ENCODE results near the gene FBRS.

The FBRS gene

DNA sequence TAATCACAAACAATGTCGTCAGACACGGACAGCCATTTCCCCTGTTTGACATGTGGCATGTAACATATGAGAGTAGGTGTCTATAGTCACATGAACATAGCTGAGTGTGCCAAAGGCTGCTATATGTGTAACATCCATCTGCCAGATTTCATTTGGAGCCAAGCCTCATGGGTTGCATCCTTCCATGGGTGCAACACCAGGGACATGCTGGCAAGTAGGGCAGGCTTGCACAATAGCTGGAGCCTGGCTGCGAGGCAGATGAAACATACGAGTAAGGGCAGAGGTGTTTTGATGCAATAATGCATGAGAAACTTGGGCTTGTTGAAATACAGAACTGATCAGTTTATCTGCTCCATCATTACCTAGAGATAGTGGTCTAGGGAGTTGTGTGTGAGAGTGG is 39.0 kb upstream of the FBRS start:
- H3K9me3 ChIP-seq (ENCODE audit: severe bottlenecking) = peaks cover 7% of the 10 kb centered on the region
- H3K4me3 ChIP-seq (ENCODE audit: low read depth, low read length) = no peak overlapping the region

DNA sequence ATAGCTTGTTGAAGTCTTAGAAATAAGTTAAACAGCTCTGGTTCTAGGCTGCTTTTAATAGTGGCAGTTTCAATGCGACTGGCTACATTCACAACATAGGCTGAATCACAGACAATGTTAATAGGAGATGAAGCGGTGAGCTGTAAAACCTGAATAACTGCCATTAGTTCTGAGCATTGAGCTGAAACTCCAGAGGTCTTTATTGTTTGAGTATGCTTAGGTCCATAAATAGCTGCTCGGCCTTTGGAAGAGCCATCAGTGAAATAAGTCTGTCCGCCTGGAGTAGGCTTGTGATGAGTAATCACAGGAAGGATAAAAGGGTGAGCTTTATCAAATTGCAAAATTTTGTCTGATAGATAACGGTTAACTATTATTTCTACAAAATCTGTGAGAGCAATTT is 38.6 kb upstream of the FBRS start:
- no peaks in the 10 kb centered on the region for H3K27me3 ChIP-seq (ENCODE audit: insufficient read depth, low read depth, severe bottlenecking)
- H3K4me3 ChIP-seq (ENCODE audit: low read depth, low read length) = no peak overlapping the region
- no peak overlapping the region for H3K27ac ChIP-seq
- H3K9me3 ChIP-seq (ENCODE audit: severe bottlenecking) = peaks cover 8% of the 10 kb centered on the region
- no peak for DNase-seq
- H3K36me3 ChIP-seq = no peaks in the 10 kb centered on the region
- TF ChIP-seq, protein P1, sequence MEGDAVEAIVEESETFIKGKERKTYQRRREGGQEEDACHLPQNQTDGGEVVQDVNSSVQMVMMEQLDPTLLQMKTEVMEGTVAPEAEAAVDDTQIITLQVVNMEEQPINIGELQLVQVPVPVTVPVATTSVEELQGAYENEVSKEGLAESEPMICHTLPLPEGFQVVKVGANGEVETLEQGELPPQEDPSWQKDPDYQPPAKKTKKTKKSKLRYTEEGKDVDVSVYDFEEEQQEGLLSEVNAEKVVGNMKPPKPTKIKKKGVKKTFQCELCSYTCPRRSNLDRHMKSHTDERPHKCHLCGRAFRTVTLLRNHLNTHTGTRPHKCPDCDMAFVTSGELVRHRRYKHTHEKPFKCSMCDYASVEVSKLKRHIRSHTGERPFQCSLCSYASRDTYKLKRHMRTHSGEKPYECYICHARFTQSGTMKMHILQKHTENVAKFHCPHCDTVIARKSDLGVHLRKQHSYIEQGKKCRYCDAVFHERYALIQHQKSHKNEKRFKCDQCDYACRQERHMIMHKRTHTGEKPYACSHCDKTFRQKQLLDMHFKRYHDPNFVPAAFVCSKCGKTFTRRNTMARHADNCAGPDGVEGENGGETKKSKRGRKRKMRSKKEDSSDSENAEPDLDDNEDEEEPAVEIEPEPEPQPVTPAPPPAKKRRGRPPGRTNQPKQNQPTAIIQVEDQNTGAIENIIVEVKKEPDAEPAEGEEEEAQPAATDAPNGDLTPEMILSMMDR (IDR thresholded peaks at IDR 0.05; ENCODE audit: low read depth, low read length) = no peak

More for the DNA sequence above, 39.0 kb upstream of the FBRS start:
- TF ChIP-seq, protein P1 (IDR thresholded peaks at IDR 0.05; ENCODE audit: low read depth, low read length) = no peak
- DNase-seq = no peak
- Histone ChIP-seq H3K27me3 (ENCODE audit: insufficient read depth, low read depth, severe bottlenecking) (no peaks in the 10 kb centered on the region), H3K36me3 (no peaks in the 10 kb centered on the region), H3K27ac (no peak overlapping the region)

DNA sequence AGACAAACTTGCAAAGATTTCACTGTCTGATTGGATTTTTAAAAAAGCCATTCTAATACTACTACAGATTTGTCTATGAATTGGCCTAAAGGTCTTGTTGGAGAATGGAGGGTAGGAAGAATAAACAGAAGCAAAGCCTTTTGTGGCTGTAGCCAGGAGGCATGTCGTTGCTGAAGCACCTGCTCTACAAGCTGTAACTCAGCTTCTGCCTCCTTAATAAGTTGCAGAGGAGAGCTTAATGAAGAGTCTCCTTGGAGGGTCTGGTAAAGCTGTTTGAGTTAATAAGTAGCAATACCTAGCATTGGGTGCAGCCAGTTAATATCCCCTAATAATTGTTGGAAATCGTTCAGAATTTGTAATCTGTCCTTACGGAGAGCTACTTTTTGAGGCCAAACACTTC is 38.1 kb upstream of the FBRS start:
- Histone ChIP-seq H3K36me3 (no peaks in the 10 kb centered on the region), H3K9me3 (ENCODE audit: severe bottlenecking) (peaks cover 8% of the 10 kb centered on the region), H3K27ac (no peak overlapping the region), H3K4me3 (ENCODE audit: low read depth, low read length) (no peak overlapping the region), H3K27me3 (ENCODE audit: insufficient read depth, low read depth, severe bottlenecking) (no peaks in the 10 kb centered on the region)
- TF ChIP-seq, protein P1 (IDR thresholded peaks at IDR 0.05; ENCODE audit: low read depth, low read length) = no peak
- DNase-seq = no peak

DNA sequence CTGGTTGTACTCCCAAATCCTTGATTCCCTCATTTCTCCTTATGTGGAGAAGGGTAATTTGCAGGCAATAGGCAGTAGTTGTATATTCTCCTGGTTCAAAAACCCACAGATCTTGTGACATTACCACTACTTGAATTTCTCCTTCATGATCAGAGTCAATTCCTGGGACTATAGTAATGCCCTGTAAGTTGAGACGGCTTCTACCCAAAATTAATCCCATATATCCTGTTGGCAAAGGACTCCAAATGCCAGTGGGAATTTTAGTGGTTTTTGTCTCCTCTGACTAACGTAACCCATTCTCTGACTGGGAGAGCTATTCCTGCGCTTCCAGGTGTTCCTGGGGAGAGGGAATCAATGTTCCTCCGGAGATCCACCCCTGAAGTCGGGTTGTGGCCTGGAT is 36.5 kb upstream of the FBRS start:
- Histone ChIP-seq H3K27me3 (ENCODE audit: insufficient read depth, low read depth, severe bottlenecking) (no peaks in the 10 kb centered on the region), H3K27ac (no peak overlapping the region), H3K4me3 (ENCODE audit: low read depth, low read length) (no peak overlapping the region), H3K9me3 (ENCODE audit: severe bottlenecking) (peaks cover 8% of the 10 kb centered on the region), H3K36me3 (no peaks in the 10 kb centered on the region)
- TF ChIP-seq, protein P1 (IDR thresholded peaks at IDR 0.05; ENCODE audit: low read depth, low read length) = no peak
- DNase-seq = no peak

DNA sequence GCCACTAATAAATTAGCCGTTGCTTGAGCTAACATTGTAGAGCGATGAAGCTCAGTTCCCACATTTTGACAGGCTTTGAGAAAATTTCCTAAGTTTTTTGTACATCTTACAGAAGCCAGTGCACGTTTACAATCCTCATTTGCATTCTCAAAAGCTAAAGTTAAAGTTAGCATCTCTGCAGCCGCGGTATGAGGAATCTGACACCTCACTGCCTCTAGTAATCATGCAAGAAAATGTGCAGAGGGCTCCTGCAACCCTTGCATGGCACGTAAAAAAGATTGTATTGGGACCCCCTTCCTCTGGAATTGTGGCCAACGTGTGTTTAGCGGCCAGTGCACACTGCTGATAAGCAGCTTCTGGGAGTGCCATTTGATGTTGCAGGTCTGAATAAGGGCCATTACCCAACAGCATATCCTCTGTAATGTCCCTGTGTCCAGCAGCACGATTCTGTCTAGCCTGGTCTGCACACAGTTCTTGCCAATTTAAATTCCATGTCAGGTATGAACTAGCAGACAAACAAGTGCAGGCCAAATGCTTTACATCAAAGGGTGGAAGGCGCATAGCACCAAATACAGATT is 35.7 kb upstream of the FBRS start:
- Histone ChIP-seq H3K36me3 (no peaks in the 10 kb centered on the region), H3K9me3 (ENCODE audit: severe bottlenecking) (peaks cover 8% of the 10 kb centered on the region), H3K4me3 (ENCODE audit: low read depth, low read length) (no peak overlapping the region), H3K27ac (no peak overlapping the region), H3K27me3 (ENCODE audit: insufficient read depth, low read depth, severe bottlenecking) (no peaks in the 10 kb centered on the region)
- TF ChIP-seq, protein P1 (IDR thresholded peaks at IDR 0.05; ENCODE audit: low read depth, low read length) = no peak
- no peak for DNase-seq
